ENCODE data around the gene CEP250.
"Not testable (repeated sequence)": the region's sequence is repeated elsewhere in the genome, so short reads cannot be mapped to it uniquely, and the experiment has no call there.

The CEP250 gene

DNA sequence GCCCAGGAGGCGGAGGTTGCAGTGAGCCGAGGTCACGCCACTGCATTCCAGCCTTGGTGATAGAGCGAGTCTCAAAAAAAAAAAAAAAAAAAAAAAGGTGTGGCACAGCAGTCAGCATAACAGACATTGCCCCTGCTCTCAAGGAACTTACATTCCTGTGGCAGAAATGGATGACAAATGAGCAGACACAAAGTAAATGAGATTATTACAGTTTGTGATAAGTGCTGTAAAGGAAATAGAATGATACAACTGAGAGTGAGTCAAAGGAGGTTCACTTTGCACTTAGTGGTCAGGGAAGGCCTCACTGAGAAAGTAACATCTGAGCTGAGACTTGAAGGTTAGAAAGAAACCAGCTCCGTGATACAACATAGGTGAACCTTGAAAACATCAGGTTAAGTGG, 36.4 kb downstream of the CEP250 start:
- DNase-seq (ENCODE audit: low read depth in 3 of 3) = no peak

DNA sequence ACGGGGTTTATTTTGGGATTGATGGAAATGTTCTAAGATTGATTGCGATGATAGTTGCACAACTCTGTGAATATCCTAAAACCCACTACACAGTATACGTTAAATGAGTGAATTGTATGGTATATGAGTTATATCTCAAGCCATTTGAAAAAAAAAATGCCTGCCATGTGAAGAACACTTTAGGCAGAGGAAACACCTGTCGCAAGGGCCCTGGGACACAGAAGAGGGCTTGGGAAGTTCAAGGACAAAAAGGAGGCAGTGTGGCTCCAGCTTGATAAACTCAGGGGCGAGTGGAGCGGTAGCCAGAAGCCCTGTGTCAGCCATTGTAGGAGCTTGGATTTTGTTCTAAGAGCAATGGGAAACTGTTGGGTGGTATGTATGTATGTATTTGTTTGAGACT, 37.0 kb downstream of the CEP250 start:
- no peak for DNase-seq (ENCODE audit: low read depth in 3 of 3)

DNA sequence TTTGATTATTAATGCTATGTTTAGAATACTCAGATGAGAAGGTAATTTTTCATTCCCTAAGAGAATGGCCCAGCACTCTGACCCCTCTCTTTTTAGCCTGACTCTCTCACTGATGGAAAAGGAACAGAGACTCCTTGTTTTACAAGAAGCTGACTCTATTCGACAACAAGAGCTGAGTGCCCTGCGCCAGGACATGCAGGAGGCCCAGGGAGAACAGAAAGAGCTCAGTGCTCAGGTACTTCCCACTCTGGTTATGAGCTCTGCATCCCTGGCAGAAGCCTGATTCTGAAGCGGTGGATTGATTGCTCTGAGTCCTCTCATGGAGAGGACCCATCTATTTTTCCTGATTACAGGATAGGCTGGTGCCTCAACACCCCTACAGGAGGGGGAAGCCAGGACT, 41.1 kb downstream of the CEP250 start:
- DNase-seq (ENCODE audit: low read depth in 3 of 3) = no peak

DNA sequence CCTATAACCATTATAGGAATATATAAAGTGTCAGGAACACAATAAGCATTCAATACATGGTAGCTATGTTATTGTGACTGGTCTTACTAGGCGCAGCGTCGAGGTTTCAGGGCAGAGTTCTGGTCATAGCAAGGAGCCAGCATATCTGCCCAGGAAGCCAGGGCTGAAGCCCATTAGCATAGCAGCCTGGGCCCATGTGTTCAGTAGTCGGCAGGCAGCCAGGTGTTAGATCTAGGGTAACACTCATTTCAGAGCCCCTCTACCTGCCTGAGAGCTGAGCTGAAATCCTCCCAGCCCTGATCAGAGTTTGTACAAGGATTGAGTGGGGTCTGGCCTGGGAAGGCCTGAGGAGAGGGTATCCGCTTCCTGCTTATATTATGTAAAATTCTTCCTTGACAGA, 41.9 kb downstream of the CEP250 start:
- DNase-seq (ENCODE audit: low read depth in 3 of 3) = no peak

DNA sequence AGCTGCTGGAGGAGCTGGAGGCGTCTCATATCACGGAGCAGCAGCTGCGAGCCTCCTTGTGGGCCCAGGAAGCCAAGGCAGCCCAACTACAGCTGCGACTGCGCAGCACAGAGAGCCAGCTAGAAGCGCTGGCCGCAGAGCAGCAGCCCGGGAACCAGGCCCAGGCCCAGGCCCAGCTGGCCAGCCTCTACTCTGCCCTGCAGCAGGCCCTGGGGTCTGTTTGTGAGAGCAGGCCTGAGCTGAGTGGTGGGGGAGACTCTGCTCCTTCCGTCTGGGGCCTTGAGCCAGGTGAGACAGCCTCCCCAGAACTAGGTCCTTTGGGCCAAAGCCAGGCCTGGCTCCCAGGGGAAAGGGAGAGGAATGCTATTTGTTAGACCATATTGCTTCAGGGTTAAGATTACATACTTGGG, 42.4 kb downstream of the CEP250 start:
- DNase-seq (ENCODE audit: low read depth in 3 of 3) = no peak

DNA sequence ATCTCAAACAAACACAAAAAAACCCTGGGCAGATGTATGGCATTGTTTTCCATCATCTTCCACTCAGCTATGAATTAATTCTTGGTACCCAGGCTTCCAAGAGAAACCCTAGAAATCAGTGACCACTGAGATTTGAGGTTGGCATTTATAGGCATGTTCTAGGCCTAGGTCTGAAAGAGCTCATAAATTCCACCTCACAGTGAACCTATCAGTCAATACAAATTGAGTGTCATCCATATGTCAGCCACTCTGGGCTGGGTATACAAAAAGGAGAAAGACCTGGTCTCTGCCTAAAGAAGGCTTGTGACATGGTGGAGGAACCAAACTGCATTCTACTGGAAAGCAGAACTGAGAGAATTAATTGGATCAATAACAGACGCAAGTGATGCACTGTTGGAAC, 43.9 kb downstream of the CEP250 start:
- no peak for DNase-seq (ENCODE audit: low read depth in 3 of 3)

DNA sequence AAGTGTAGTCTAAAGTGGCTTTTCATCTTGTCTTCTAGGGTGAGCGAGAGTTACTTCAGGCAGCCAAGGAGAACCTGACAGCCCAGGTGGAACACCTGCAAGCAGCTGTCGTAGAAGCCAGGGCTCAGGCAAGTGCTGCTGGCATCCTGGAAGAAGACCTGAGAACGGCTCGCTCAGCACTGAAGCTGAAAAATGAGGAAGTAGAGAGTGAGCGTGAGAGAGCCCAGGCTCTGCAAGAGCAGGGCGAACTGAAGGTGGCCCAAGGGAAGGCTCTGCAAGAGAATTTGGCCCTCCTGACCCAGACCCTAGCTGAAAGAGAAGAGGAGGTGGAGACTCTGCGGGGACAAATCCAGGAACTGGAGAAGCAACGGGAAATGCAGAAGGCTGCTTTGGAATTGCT, 47.0 kb downstream of the CEP250 start:
- DNase-seq (ENCODE audit: low read depth in 3 of 3) = no peak

DNA sequence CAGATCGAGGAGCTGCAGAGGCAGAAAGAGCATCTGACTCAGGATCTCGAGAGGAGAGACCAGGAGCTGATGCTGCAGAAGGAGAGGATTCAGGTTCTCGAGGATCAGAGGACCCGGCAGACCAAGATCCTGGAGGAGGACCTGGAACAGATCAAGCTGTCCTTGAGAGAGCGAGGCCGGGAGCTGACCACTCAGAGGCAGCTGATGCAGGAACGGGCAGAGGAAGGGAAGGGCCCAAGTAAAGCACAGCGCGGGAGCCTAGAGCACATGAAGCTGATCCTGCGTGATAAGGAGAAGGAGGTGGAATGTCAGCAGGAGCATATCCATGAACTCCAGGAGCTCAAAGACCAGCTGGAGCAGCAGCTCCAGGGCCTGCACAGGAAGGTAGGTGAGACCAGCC, 47.9 kb downstream of the CEP250 start:
- DNase-seq (ENCODE audit: low read depth in 3 of 3) = no peak

DNA sequence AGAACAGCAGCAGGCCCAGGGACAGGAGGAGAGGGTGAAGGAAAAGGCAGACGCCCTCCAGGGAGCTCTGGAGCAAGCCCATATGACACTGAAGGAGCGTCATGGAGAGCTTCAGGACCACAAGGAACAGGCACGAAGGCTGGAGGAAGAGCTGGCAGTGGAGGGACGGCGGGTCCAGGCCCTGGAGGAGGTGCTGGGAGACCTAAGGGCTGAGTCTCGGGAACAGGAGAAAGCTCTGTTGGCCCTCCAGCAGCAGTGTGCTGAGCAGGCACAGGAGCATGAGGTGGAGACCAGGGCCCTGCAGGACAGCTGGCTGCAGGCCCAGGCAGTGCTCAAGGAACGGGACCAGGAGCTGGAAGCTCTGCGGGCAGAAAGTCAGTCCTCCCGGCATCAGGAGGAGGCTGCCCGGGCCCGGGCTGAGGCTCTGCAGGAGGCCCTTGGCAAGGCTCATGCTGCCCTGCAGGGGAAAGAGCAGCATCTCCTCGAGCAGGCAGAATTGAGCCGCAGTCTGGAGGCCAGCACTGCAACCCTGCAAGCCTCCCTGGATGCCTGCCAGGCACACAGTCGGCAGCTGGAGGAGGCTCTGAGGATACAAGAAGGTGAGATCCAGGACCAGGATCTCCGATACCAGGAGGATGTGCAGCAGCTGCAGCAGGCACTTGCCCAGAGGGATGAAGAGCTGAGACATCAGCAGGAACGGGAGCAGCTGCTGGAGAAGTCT, 48.6 kb downstream of the CEP250 start:
- no peak for DNase-seq (ENCODE audit: low read depth in 3 of 3)

DNA sequence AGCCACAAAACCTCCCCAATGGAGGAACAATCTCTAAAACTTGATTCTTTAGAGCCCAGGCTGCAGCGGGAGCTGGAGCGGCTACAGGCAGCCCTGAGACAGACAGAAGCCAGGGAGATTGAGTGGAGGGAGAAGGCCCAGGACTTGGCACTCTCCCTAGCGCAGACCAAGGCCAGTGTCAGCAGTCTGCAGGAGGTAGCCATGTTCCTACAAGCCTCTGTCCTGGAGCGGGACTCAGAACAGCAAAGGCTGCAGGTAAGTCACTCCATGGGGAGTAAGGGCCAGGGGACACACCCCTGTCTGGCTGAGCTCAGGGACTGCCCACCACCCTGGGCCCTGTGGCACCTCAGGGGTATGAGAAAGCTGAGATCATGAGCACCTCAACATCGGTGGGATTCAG, 49.4 kb downstream of the CEP250 start:
- DNase-seq (ENCODE audit: low read depth in 3 of 3) = no peak

DNA sequence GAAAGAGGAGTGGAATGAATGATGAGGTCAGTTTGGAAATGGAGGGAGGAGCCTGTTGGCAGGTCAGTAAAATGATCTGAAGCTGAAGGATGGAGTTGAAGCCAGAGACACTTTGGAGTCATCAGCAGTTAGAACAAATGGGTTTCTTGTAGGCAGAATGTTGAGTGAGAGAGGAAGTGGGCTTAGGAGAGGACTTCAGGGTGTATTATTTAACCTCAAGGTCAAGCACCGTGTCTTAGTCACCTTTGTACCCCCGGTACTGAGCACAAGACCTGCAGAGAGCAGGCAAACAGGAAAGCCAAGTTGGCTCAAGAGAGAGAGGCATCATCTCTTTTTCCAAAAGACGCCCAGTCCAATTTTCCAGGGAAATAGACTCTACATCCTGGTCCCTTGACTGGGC, 50.8 kb downstream of the CEP250 start:
- DNase-seq (ENCODE audit: low read depth in 3 of 3) = no peak

DNA sequence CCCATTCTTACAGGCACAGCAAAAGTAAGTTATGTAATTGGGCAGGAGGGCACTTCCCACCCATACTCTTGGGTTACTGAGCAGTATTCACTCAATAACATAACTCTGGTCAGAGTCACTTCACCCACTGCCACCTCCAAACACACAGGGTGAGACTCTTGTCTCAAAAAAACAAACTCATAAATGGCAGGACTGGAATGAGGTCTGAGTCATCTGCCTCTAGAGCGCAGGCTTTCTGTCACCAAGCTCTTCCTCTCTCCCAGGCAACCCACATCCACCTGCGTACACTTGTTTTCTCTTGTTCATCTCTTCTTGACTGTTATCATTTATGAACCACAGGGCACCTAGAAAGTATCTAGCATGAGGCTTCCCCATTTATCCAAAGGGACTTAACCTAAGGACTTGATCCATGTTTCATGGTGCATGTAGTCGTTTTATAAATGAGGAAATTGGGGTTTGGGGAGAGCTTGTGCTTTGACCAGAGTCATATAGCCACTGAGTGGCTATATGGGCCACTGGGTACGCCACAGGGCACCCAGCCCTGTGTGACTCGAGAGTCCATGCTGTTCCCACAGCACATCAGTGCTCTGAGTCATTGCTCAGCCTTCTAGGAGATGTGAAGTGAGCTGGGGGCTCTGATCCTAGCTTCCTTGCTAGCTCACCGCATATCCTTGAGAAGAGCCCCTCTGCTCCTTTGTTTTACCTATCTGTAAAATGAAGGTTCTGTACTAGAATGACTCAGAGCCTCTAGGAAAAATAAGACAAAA, 51.7 kb downstream of the CEP250 start:
- DNase-seq (ENCODE audit: low read depth in 3 of 3) = no peak

DNA sequence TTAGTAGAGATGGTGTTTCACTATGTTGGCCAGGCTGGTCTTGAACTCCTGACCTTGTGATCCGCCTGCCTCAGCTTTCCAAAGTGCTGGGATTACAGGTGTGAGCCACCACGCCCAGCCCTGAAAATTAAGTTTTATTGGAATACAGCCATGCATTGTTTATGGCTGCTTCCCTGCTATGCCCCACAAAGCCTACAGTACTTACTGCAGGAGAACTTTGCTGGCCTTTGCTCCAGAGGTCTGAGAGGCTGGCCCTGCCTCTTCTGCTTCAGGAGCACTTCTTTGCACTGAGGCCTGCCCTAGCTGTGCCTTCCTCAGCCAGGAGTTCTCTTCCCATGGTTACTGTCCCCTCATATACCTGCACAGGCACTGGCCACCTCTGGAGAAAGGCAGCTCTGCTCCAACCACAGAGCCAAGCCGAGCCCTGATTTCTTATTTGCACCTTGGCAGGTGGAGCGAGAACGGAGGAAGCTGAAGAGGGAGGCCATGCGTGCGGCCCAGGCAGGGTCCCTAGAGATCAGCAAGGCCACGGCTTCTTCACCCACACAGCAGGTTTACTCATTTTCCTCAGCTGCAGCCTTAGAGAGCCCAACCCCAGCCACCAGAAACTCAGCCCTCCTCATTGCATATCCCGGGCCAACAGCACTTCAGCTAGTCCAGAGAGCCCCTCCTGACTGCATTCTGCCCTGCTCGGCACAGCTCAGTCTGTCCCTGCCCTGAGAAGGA, 53.3 kb downstream of the CEP250 start:
- no peak for DNase-seq (ENCODE audit: low read depth in 3 of 3)

DNA sequence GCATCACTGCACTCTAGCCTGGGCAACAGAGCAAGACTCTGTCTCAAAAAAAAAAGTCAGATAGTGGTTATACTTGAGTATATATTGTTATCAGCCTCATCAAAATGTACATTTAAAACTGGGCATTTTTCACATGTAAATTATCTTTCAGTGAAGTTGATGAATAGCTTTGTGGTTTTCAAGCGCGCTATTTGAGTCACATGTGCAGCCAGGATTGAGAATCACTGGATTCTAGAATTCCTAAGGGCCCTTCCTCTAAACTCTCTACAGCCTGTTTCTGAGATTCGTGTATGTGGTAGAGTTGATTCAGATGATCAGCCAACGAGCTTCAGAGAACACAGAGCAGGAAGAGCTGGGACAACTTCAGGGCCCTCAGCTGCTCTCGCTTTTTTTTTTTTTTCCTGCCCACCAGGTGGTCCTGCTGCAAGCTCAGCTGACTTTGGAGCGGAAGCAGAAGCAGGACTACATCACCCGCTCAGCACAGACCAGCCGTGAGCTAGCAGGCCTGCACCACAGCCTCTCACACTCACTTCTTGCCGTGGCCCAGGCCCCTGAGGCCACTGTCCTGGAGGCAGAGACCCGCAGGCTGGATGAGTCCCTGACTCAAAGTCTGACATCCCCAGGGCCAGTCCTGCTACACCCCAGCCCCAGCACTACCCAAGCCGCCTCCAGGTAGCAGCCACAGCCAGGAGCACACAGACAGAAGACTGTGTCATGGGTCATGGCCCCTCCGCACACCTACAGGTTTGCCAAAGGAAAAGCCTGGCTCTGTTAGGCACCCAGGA, 55.7 kb downstream of the CEP250 start:
- no peak for DNase-seq (ENCODE audit: low read depth in 3 of 3)

DNA sequence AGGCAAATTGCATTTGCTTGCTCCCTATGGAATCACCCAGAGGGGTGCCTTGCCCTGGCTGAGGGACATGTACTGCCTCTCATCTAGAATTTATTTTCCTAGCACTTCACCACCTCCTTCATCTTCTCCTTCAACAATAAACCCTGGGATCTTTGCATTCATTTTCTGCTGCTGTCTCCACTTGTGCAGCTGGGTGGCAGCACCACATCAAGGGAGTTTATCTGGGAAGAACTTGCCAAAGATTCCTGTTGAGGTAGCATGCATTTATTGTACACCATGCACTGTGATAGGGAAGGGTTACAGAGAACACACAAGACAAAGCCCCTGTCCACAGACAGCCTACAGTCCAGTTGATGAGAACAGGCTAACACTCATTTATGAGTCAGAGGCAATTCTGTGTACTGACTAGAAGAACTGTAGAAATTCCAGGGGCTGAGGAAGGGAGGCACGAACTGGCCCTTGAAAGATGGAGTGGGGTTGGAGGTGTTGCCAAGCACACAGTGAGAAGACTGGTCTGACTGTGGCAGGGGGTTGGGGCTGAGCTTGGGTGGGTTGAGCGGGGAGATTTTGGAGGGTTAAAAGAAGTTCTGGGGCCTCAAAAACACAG, 56.5 kb downstream of the CEP250 start:
- DNase-seq (ENCODE audit: low read depth in 3 of 3) = no peak

DNA sequence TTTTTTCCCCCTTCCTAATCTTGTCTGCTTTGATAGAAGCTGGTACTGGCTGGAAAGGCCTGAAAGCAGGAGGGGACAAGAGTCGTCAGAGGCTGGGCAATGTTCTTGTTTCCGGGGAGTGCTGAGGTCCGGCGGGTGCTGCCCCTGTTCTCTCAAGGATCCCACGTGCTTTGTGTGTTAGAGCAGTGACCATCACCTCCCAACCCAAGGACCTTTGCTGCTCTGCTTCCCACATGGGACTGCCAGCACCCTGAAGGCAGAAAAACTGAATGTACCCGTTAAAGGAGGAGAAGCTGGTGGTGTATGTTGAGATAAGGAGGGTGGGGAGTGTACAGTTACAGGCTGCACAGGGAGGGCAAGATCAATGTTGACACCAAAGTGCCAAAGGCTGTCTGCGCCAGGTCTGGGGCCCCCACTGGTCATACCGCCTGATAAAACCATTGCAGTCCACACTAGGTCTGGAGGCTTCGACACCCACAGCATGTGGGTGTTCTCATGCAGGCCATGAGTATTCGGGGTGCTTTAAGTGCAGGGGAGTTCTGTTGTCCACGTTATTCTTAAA, 59.1 kb downstream of the CEP250 start:
- no peak for DNase-seq (ENCODE audit: low read depth in 3 of 3)

DNA sequence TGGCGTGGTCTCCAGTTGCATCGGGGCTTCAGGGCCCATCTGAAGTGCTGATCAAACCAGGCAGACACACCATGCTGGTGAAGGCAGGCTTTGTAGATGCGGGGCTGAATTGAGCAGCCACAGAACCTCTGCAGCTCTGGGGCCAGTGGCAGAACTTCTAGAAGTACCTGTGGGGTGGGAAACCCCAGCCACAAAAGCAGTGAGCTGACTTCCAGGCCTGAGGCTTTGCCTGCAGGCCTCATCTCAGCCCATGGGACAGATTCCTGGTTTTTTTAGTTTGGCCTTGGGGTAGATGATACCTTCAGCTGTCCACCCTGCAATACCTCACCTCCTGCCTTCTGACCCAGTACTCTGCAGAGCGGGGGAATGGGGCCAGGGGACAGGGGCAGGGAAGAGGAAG, 59.9 kb downstream of the CEP250 start:
- DNase-seq (ENCODE audit: low read depth in 3 of 3) = no peak

DNA sequence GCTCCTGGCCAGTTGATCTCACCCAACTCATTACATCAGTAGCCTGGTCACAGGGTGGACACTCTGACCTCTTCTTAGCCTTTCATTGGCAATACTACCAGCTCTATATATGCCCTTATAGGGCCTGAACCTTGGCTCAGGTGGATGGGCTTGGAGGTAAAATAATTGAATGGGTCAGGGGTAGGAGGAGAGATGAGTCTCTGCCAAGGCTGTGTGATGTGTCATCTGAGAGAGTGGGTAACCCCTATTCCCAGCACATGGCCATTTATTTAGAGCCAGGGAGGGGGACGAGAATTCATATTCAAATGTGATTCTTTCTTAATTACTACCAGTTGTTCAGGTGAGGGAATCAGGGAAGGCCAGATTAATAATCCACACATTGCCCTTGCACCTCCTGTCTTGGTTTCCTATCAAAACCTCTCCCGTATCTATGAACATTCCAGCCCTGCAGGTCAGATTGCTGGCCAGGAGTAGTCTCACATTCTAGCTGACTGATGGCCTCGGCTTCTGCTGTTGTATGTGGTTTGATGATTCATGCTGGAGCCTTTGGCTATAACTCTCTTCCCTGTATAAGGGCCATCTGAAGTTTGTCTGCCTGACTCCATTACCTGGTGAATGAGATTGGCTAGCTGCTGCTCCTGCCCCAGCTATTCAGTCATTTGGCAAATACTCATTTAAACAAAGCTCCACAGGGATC, 60.7 kb downstream of the CEP250 start:
- DNase-seq (ENCODE audit: low read depth in 3 of 3) = no peak

DNA sequence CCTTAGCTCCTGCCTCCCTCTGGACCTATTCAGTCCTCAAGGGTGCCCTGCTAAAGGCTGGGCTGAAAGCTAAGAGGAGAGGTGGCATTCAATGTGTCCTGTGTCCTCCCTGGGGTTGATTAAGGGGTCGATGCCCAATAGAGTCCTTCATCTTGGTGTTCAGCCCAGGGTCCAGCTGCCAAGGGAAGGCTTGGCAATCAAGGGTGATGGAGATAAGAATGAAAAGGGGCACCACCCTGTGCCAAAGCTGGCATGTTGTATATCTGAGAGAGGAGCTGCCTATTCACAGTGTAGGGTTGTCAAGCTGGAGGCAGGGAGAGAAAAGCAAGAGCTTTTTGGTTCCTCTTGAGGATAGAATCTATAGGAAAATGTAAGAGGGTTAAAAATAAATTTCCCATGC, 61.7 kb downstream of the CEP250 start:
- DNase-seq (ENCODE audit: low read depth in 3 of 3) = no peak

DNA sequence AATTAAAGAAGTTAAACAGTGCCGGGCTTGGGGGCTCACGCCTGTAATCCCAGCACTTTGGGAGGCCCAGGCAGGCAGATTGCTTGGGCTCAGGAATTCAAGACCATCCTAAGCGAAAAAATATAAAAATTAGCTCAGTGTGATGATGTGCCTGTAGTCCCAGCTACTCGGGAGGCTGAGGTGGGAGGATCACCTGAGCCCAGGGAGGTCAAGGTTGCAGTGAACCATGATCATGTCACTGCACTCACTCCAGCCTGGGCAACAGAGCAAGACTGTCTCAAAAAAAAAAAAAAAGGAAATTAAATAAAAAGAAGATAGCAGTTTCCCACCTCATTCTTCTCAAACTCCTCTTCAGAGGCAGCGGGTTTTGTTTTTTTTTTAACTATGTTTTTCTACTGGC, 62.4 kb downstream of the CEP250 start:
- DNase-seq (ENCODE audit: low read depth in 3 of 3) = not testable (repeated sequence)

DNA sequence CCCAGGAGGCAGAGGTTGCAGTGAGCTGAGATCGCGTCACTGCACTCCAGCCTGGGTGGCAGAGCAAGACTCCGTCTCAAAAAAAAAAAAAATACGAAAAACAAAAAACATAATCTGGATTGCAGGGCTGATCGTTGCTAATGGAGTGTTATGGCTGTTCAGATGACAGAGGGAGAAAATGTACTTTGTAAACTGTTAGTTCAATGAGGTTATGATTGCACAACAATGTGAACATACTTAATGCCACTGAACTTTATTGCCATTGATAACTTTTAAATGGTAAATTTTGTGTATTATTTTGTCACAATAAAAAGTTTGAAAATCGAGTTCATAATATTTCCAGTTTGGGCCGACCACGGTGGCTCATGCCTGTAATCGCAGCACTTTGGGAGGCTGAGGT, 63.6 kb downstream of the CEP250 start:
- DNase-seq (ENCODE audit: low read depth in 3 of 3) = no peak

Data from stimulated activated CD4-positive, alpha-beta T cell treated with anti-CD3 and anti-CD28 coated beads, TNF-alpha, amount 100 ng/mL, for 24 hours (primary cell).